ENCODE data around the gene CAPZB.

The CAPZB gene

DNA sequence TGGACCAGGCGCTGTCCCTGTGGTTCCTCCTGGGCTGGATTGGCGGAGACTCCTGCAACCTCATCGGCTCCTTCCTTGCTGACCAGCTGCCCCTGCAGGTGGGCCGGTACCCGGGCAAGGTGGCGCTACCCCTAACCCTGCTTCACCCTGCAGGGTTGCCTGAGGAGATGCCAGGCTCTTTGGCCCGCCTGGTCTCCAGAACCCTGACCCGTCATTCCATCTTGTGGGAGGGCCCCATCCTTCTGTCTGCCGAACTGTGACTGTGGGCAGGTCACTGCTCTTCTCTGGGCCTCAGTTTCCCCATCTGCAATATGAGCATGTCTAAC, 160.7 kb downstream of the CAPZB start:
- DNase-seq, result no peak

DNA sequence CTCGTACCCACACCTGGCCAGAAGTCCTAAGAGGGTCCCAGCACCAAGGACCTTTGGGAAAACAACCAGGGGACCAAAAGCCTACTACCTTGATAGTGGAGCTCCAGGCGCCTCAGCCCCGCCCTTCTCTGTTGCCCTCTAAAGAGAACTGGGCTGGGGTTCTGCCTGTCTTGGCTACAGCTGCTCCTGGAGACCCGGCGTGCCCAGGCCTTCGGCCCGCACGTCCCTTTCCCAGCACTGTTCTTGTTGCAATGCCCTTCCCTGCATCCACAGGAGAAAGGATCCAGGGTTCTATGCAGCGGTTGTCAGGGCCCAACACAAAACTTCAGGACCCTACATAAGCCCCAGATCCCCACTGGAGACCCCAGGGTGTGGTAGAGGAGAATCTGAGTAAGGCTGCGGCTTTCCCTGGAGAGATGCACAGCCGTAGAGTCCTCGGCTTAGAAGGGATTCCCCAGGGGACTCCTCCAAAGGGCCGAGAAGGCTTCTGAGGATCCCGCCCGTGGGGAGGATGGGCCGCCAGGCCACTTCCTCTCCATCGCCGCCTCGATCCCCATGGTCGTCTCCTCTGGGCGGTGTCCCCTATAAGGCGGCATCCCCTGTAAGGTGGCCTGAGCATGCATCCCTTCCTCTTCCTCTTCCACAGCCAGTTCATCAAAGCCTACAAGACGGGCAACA, 161.2 kb downstream of the CAPZB start:
- no peak for DNase-seq

DNA sequence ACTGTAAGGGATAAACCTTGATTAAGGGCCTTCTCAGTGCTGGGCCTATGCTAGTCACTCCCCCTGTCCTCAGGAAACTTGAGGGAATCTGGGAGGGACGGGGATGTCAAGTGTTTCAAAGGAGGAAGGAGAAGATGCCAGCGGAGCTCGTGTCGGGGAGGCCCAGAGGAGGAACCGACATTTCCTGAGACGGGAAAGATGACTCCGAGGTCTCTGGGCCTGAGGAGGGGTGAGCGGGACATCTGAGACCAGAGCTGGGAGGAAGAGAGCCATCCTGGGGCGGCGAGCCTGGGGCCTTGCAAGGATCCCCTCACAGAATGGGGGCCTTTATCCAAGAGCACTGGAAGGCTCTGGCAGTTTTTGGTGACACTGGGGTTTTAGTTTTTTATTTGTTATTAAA, 162.9 kb downstream of the CAPZB start:
- no peak for DNase-seq

DNA sequence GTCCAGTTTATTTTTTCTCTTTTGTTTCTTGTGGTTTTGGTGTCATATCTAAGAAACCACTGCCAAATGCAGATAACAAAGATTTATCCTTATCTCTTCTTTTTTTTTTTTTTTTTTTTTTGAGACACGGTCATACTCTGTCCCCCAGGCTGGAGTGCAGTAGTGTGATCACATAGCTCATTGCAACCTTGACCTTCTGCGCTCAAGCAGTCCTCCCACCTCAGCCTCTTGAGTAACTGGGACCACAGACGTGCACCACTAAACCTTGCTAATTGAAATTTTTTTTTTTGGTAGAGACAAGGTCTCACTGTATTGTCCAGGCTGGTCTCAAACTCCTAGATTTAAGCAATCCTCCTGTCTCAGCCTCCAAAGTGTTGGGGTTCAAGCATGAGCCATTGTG, 164.3 kb downstream of the CAPZB start:
- no peak for DNase-seq

DNA sequence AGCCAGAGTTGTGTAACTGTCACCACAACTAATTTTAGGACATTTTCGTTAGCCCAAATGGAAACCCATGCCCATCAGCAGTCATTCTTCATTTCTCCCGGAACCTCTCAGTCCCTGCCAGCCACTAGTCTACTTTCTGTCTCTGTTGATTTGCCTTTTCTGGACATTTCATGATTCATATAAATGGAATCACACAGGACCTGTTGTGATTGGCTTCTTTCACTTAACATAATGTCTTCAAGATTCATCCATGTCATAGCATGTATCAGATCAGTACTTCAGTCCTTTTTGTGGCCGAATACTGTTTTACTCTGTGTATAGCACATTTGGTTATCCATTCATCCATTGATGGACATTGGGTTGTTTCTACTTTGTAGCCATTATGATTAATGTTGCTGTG, 166.1 kb downstream of the CAPZB start:
- DNase-seq, result no peak

DNA sequence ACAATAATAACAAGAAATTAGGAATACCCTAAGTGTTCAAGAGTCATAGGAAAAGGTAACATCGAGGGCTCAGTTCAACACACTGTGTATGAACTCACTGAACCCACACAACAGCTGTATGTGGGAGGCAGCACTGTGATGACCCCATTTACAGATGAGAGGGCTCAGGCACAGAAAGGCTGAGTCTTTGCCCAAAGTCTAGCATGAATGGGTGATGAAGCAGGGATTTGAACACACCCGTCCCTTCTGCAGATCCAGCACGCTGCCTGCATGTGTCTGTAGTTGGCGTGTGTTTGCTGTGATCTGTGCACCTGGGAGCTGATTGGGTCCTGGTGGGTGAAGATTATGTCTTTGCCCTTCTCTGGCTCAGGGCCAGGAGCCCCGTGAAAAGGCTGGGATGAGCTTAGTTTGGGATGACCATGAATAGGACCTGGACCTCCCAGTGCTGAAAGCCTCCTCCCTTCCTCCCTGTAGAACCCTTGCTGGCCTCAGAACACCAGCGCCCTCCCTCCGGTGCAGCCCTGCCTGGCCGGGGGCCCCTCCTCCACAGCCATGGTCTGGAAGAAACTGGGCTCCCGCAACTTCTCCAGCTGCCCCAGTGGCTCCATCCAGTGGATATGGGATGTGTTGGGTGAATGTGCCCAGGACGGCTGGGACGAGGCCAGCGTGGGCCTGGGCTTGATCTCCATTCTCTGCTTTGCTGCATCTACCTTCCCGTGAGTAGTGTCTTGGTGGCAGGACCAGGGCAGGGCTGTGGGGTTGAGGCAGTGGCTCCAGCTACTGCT, 168.0 kb downstream of the CAPZB start:
- DNase-seq, result no peak

DNA sequence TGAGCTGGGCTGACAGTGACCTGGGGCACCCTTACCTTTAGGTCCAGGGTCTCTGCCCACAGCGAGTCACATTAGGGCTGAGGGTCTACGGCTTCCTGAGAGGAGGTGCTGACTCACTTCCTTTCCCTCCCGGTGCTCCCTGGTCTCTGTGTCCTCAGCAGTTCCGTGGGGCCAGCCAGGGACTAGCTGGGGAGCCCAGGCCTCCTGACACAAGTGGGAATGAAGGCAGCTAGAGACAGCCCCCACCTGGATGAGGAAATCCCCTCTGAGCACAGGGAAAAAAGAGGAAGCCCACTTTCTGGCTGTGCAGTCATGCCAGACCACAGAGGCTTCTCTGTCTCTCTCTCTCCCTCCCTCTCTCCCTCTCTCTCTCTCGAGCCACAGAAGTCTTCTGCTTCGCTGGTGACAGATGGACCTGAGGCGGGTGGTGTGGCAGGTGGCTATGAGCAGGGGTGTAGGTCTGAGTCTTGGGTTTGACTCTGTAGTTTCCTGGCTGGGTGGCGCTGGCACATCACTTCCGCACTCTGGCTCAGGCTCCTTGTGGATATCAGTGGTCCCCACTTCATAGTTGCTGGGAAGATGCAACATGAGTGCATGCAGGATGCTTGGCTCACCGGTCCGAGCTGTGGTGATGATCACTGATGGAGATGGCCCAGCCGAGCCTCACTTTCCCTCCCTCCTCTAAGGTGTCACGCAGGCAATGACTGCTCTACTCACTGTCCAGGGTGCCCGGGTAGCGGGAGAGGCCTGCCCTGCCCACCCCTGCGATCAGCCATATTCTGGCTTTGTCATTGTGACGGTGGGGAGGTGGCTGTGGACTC, 169.8 kb downstream of the CAPZB start:
- DNase-seq, result no peak

DNA sequence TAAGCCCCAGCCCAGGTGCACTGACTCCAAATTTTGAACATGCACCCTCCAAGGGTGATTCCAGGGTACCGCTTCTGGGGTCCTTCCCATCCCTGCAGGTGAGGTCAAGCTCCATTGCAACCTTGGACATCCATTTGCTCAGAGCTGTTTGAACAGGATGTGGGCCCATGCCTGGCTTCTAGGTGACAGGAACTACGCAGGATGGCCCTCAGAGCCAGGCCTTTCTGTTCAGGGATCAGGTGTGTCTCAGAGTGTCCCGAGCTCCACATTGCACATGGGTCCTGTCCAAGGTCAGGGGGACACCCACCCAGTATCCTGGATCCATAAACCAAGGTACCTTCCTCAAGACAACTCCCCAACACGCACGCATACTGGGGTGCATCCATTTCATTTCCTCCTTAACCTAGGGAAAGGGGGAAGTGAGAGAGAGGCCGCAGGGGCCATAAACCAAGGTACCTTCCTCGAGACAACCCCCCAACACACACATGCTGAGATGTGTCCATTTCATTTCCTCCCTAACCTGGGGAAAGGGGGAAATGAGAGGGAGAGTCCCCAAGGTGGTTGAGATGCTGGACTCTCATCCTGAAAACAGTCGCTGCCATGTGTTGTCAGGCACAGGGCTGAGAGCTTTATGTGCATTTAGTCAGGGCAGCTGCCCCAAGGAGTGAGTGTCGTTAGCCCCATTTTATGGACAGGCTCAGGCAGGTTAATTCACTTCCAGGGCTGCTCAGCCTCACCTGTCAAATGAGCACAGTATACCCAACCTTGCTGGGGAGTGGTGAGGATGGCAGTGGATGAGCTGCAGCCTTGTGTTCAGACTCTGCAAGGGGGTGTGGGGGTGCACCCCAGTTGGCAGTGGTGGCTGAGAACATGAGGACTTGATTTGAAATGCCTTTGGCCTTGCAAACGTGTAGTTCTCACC, 171.1 kb downstream of the CAPZB start:
- DNase-seq, result no peak

DNA sequence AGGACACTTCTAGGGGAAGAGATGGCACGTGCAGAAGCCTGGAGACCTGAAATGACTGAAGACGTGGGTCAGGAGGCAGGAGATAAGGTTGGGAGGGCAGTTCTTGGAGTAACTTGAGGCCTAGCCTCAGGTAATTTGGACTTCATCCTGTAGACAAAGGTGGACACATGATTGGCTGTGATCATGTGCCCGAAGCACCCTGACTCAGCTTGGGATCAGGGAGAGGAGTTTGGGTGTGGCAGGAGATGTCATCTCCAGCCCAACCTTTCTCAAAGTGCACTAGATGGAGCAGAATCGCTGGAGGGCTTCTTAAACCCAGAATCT, 171.7 kb downstream of the CAPZB start:
- DNase-seq, result no peak

DNA sequence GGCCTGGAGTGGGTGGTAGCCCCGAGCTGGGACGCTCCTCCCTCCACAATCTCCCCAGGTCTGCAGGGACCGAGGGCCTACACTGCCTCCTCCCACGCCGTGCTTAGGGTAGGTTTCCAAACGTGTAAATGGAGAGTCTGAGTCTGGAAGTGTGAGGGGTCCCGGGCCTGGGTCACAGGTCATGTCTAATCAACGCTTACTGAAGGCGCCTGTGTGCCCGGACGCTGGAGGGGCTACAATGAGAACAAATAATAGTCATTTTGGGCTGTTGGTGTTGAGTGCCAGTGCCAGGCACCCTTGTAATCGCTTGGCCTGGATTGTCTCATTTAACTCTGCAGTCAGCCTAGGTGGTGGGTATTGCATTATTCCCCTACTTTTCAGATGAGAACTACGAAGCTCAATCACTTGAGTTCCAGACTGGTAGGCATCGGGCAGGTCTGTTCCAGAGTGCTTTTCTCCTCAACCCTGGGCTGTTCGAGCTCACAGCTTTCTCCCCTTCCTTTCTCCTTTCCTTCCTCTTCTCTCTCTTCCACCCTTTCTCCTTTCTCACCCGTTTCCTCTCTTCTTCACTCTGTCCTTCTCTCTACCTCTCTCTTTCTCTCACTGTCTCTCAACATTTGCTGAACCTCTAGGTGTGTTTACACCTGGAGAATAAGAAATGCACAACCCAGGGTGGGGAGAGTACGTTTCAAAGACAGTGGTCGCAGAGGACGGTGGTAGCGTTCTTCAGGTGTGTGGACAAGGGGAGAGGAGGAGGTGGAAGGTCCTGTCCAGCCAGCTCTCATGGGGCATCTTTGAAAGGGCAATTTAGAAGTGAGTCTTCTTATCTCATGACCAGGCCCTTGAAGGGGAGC, 172.3 kb downstream of the CAPZB start:
- DNase-seq, result no peak

DNA sequence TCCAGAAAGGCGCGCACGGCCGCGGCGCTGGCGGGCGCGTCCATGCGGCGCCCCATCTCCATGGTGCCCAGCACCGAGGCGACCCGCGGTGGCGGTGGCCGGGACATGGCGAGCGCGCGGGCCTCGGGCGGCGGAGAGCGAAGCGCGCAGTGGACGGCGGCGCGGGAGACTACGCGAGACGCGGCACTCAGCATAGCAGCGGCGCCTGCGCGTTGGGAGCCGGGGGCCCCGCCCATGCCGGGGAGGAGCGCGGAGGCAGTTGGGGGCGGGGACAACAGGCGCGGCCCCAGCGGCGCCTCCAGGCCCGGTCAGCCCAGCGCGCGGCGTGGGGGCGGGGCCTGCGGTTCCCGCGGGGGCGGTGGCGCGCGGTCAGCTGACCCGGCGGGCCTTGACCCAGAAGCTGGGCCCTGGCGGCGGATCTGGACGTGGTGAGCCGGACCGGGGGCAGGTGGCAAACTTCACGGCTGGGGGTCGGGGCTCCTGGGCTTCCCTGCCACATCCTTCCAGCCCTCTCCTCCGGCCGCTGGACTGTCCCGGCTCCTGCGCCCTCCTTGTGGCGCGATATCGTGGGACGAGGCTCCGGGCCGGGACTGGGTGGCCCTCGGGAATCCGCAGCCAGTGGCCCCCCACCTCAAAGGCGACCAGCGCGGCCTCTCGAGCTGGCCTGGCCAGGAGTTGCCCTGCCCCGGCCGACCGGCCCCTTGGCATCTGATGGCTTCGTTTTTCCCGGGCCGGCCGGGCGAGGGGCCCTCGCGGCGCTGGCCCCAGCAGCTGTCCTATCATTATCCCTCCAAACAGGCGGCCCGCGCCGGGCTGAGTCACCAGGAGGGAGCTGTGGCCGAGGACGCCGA, 173.2 kb downstream of the CAPZB start, which contains the start of the genes AKR7A2 and SLC66A1:
AKR7A2 (minus strand) TSS at position 214 of the 851 bp plus-strand sequence; CDS start at position 194, 20 bp downstream.
SLC66A1 (plus strand) TSS at position 396 of the 851 bp plus-strand sequence. CDS start 5,352 bp downstream, outside the sequence.
- DNase-seq, result peak; percentile 94

DNA sequence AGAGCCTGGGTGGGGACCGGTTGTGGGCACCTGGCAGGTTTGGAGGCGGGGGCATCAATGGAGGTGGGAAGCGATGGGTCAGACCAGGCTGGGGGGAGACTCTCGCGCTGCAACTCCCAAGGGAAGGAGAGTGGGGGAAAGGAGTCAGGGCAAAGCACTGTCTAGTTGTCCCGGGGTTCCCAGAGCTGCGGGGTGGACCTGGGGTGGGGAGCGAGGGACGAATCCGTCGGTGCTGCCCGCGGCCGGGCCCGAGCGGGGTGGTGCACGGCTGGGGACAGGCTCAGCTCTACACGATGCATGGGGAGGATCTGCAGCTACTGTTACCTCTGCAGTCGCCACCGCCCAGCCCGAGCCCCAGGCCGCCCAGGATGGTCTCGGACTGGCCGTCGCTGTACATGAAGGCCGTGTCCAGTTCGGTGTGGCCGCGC, 173.8 kb downstream of the CAPZB start:
- no peak for DNase-seq

DNA sequence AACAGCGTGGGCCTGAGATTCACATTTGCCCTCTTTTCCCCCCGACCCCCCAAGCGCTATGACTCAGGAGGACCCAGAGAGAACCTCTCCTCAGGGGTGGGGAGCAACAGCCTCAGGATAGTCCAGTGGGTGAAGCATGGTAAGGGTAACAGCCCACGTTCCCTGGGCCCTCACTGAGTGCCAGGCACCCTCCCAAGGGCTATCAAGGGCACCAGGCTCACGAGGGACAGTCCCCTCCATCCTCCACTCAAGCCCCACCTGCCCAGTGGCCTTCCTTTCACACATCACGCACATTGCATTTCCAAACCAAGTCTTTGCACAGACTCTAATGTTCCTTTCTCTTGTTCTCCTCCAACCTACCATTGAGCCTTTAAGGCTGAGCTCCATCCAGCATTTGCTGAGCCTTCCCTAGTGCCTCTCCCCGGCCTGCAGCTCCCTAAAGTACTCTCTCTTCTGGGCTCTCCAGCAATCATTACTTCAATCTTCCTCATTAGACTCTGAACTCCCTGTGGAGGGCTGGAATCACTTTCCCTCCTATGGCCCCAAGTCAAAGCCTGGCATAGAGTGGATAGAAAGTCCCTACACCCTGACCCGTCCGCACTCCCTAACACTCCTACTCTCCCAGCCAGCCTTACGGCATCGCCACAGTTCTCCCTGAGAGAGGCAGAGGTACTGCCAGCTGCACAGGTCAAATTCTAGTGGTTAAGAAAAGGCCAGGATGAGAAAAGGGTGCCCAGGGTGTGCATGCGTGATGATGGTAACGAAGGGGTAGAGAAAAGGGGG, 174.4 kb downstream of the CAPZB start:
- DNase-seq, result no peak

DNA sequence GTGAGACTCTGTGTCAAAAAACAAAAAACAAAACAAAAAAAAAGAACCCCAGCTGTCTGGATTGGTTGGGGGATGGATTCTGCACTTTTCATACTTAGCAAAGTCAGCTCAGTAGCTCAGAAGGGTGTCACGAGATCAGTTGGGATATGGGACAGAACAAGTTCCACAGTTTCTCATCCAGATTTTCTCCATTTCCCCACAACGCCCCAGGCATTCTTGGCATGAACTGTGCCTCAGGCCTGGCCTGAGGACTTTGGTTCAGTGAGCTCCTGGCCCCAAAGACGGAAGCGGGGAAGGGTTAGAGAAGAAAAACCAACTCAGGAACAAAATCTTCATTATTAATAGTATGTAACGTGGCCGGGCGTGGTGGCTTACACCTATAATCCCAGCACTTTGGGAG, 175.3 kb downstream of the CAPZB start:
- DNase-seq, result no peak

DNA sequence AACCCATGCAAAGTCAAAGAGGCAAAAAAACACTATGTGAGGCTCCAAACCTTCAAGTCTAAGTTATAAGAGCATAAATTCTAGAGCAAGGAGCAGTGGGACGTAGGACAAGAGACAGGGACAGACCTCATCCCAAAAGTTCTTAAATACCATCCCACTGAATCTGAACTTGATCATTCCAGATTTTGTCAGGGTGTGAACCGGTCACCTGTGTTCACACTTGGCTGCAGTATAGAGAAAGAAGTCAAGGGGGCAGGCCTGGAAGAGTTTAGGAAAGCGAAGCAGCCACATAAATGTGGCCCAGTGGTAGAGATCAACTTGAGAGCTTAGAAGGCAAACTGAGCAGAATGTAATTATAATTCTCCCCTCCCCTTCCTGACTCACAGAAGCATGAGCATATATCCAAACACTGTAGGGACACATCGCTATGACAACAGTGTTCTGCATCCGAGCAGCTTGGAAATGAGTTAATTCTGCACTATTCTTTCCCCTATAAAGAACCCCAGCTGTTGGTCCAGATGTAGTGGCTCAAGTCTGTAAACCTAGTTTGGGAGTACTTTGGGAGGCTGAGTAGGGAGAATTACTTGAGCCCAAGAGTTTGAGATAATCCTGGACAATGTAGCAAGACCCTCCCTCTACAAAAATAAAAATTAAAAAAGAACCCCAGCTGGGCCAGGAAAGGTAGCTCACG, 176.1 kb downstream of the CAPZB start:
- no peak for DNase-seq

DNA sequence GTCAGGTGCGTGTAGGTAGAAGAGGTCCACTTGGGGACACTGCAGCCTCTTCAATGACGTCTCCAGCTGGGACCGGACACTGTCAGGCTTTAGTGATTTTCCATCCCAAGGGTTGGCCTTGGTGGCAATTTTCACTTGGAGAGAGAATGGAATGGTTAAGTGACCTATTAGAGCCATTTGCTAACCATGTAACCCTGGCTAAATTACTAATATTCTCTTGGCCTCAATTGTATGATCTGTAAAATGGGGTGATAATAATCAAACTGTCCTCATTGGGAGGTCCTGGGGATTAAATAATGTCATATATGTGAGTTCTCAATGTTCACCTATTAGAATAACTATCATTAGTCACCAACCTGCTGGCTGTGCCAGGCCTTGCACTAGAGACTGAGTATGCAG, 176.8 kb downstream of the CAPZB start:
- DNase-seq, result no peak

DNA sequence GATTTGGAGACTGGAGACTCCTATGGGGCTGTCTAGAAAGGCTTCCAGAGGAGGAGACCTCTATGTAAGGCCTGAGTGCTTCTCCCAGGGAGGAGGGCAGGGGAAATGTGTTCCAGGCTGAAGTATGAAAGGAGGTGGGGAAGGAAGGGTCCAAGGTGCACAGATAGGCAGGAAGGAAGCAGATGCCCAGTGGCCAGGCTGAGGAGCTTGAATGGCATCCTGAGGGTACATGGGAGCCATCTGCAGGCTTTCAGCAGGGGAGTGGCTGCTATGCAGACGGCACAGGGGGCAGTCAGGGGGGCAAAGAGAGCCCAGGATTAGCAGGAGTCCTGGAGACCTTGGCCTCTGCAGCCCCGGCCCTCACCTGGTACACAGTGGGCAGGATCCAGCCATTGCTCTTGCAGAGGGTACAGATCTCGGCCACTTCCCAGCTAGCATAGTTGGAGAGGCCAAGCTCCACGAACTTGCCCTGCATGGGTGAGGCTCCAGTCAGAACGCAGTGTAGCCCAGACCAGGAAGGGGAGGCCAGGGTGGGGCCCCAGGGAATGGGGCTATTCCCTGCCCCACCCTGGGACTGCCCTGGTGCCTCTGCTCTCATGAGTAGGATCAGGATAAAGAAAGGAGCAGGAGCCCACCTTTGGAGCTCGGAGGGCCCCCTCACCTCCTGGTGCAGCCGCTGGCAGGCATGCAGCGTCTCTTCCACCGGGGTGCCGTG, 177.4 kb downstream of the CAPZB start:
- no peak for DNase-seq

DNA sequence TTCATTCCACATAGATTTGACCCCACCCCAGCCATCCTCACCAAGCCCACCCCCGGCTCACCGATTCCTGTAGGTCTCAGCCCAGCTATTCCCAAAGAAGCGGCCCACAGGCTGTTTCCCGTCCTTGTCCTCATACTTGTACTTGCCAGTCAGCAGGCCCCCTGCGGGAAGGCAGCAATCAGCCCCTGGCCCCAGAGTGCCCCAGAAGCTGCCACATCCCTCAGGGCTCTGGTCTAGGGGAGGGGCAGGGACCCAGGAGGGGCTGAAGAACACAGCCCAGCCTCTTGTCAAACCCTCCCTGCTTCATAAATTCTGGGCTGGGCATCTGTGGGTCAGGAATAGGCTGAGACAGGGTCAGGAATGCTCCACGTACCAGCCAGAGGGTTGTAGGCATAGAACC, 178.4 kb downstream of the CAPZB start:
- DNase-seq, result no peak
